T-helper 2 cell (primary cell): ENCODE results near the gene CPNE7.
"Not testable (repeated sequence)": the region's sequence is repeated elsewhere in the genome, so short reads cannot be mapped to it uniquely, and the experiment has no call there.

ENCODE experiments used
- DNase-seq, 5 experiments: peaks; one replicate each; pipeline versions ENCODE4 v3.0.0 to v3.0.0-alpha.2; 2012 to 2022

CPNE7 gene

DNA sequence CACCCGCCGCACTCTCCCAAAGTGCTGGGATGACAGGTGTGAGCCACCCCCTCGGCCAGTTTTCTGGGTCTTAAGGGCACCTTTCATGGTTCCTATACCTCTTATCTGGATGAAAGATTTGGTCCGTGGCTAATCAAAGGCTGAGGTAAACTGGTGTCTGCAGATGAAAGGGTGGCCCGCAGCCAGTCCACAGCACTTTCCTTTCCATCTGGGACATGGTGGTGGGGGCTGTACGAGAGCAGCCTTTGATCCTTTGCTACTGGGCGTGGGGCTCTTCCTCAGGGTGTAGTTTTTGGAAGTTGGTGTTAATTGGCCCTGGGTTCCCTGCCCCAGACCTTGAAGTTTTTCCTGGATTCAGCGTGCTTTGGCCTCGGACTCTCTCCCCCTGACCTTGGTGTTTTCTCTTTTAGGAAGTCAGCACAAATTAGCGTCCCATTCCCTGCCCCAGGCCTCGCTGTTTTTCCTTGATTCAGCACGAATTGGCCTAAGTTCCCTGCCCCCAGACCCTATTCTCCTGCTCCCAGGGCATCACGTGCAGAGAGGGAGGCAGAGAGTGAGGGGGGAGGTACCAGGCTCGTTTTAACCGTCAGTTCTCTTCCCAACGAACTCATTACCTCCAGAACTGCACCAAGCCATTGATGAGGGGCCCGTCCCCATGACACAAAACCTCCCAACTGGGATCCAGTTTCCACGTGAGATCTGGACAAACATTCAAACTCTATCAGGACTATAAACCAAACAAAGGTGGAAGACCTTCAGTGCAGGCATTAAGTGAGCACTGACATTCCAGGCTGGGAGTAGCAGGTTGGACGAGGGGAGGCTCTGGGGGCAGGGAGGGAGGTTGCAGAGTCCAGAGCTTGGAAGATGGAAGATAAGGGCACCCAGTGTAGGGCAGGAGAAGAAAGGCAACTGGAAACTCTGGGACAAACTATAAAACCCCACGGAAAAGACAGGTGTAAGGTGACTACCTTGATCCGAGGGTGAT, 49.5 kb downstream of the CPNE7 start:
- DNase-seq, result no peak

DNA sequence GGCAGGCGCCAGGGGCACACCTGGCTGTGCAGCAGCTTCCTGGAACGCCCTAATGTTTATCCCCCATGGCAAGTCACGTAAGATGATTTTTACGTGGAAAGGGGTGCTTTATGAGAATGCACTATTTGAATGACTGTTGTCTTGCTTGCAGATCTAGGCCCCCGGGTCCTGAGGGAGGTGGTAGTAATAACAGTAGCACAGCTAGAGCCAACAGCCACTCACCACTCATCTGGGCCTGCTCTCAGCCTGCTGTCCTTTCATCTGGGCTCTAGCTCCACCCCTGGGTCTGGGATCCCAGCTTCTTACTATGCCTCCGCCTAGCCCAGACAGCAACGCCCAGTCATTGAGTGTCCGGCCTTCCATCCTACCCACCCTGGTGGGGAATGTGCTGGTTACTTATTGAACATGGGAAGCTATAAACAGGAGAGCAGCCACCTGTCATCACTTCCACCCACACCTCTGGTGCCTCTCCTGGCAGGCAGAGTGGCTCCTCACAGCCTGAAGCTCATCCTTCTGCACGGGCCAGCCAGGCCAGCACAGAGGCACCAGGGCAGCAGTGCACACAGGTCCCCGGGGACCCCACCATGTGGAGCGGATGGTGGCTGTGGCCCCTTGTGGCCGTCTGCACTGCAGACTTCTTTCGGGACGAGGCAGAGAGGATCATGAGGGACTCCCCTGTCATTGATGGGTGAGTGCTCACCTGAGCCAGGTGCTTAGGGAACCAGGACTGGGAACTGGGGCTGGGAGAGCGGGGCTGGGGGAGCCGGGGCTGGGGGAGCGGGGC, 54.5 kb downstream of the CPNE7 start:
- DNase-seq, result no peak

DNA sequence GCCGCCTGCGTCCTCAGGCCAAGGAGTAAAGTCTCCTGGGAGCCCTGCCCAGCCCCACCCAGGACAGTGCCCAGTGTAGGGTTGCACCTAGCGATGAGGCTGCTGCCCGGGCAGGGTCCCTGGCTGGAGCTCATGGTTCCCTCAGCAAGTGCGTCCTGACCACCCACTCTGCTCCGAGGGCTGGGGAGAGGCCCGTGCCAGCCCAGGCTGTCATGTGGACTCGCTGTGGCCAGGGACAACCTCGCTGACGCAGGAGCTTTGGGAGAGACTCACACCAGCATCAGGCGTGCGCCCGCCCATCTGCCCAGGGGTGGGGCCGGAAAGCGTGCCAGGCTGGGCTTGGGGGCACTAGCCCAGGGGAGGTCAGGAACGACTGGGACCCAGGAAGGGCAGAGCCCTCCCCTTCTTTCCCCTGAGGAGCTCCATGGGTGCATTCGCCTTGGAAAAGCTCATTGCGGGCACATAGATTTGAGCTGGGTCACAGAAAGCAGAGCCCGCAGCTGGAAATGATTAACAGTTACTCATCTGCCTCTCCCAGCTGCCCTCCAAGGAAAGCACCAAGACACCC, 57.6 kb downstream of the CPNE7 start:
- no peak for DNase-seq

DNA sequence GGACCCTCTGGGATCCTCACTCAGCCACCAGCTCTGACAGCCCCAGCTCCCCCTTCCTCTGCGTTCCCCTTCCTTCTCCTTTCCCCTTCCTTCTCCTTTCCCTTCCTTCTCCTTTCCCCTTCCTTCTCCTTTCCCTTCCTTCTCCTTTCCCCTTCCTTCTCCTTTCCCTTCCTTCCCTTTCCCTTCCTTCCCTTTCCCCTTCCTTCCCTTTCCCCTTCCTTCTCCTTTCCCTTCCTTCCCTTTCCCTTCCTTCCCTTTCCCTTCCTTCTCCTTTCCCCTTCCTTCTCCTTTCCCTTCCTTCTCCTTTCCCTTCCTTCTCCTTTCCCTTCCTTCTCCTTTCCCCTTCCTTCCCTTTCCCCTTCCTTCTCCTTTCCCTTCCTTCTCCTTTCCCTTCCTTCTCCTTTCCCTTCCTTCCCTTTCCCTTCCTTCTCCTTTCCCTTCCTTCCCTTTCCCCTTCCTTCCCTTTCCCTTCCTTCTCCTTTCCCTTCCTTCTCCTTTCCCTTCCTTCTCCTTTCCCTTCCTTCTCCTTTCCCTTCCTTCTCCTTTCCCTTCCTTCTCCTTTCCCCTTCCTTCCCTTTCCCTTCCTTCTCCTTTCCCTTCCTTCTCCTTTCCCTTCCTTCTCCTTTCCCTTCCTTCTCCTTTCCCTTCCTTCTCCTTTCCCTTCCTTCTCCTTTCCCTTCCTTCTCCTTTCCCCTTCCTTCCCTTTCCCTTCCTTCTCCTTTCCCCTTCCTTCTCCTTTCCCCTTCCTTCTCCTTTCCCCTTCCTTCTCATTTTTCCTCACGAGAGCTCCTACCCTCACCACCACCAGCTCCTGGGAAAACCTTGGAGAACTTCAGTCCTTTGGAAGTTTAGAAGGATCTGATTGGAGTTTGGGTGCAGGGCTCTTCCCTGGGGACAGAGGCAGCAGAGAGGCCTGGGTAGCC, 59.2 kb downstream of the CPNE7 start:
- not testable (repeated sequence) for DNase-seq

DNA sequence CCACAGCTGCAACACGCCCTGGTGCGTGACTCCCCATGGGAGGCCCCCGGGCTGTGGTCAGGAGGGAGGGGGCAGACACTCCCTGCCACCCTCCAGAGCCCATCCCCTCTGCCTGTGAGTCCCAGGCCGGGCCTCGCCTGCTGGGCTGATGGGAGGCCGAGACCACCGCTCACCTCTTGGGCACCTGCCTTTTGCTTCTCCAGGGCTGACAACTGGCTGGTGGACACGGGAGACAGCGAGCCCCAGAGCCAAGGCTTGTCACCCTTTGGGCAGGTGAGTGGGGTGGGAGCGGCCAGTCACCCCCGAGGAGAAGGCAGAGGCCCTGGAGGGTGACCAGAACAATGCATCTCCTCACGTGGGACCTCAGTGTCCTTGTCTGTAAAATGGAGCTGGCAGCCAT, 61.1 kb downstream of the CPNE7 start:
- DNase-seq, result no peak

DNA sequence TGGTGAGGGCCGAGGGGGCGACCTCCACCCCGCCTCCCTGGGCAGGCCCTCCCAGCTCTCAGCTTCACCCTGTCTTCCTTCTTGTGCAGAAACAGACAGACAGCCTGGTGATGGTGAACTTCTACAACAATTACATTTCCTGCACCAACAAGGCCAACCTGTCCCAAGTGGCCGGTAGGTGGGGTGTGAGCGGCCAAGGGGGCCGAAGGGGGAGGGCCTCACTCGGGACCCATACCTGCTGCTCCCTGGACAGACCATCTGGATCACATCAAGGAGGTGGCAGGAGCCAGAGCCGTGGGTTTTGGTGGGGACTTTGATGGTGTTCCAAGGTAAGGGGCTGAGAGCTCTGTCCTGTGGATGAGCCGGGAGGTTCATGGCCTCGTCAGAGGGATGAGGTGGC, 61.8 kb downstream of the CPNE7 start:
- no peak for DNase-seq

DNA sequence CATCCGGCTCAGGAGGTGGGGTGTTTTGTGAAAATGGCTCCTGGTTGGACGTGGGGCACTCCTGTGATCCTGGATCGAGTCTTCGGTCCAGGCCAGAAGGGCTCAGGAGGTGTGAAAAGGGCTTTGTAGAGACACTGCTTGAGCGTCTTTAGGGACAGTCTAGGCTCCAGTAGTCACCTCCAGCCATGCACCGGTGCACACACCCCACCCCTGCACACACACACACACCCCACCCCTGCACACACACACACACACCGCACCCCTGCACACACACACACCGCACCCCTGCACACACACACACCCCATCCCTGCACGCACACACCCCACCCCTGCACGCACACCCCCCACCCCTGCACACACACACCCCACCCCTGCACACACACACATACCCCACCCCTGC, 62.9 kb downstream of the CPNE7 start:
- no peak for DNase-seq

DNA sequence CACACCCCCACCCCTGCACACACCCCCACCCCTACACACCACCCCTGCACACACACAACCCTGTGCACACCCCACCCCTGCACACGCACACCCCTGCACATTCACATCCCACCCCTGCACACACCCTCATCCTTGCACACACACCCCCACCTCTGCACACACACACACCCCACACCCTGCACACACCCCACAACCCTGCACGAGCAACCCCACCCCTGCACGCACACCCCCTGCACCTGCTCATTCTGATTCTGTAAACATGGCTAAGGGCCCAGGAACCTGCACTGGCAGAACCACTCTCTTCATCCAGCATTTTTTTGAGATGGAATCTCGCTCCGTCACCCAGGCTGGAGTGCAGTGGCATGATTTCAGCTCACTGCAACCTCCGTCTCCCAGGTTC, 63.8 kb downstream of the CPNE7 start:
- DNase-seq, result no peak

DNA sequence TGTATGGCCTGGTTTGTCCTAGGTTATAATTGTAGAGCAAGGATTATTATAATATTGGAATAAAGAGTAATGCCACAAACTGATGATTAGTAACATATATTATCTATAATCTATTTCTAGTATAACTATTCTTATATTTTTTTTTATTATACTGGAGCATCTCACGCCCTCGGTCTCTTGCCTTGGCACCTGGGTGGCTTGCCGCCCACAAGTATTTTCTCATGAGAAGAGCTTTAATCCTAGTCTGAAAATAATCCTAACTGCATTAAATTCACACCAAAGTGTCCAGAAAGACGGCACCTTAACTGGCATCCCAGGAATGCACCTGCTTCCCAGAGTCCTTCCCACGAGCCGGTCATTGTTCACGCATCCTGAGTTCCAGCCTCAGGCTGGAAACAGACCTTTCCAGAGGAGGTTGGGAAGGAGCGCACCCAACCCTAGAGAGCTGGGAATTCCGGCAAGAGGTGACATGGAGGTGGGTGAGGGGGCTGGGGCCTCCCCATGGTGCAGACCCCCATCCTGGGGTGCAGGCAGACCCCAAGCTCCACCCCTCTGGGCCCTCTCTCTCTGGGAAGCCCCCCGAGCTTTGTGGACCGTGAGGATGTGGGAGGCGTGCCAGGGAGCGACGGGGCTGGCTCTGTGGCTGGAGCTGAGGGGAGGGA, 66.0 kb downstream of the CPNE7 start:
- DNase-seq, result no peak

DNA sequence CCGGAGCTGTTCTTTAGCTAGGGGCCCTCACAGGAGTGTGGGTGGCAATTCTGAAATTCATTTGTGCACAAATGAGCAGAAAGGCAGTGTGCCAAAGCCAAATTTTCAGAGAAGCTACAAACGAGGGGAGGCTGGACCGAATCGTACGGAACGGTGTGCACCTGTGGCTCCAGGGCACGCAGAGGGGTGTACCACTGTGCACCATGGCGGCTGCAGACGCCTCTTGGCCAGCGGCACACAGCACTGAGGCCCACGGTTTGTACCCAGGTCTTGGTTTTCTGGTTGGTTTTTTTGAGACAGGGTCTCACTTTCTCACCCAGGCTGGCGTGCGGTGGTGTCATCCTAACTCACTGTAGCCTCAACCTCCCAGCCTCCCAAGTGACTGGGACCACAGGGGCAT, 67.0 kb downstream of the CPNE7 start:
- no peak for DNase-seq

DNA sequence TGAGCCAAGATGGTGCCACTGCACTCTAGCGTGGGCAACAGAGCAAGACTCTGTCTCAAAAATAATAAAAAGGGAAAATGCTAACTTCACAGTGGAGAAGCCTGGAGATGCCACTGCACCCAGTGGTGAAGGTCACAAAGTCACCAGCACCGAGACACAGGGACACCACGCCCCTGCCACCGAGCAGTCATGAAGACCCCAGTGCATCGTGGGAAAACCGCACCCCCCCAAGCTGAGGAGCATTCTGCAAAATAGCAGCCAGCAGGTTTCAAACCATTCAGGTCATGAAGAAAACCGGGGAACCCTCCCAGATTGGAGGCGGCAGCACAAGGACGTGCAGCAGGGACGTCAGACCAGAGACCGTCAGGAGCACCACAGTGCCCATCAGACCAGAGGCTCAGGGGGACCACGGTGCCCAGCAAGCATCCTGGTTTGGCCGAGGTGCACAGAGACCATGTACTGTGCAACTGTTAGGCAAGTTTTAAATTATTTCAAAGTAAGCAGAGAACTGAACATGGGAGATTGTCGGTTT, 68.3 kb downstream of the CPNE7 start:
- no peak for DNase-seq

DNA sequence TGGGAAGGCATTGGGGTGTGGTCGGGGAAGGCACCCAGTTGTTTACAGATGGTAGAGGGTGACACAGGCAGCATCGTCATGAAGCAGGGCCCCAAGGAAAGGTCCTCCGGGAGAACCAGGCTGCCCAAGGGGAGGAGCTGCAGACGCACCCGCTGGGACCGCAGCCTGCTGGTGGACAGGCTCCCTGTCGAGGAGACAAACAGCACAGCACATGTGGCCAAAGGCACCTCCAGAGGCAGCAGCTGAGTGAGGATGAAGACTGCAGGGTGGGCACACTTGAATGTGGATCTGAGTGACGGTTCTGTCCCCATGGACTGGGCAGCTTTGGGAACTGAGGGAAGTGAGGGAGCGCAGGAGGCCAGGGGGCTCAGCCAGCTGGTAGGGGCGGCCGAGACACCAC, 69.6 kb downstream of the CPNE7 start:
- DNase-seq, result no peak

DNA sequence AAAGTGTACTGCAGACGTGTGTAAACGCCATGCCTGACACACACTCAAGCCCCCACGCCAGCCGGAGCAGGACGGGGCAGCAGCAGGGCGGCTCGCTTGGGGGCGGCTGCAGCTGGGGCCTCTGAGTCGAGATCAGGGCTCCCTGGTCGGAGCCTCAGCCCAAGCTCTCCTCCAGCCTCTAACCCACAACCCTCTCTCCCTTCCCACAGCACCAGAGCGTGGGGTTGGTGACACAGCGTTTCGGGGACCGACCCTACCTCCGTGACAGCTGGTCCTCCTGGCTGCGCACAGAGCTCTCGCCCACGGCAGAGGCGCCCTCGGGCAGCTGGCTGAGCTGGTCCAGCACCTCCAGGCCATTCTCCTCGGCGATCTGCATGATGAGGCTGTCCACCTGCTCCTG, 70.7 kb downstream of the CPNE7 start:
- DNase-seq, result no peak
